GM12891 (cell line): ENCODE results near the gene NOTCH1.
A peak's percentile ranks its signal among the peaks of the same experiment; 100 is the strongest.

ENCODE experiments used
- DNase-seq: peaks from one replicate; pipeline ENCODE4 v3.0.0; 2011; ENCODE audit warnings: low spot score; ENCODE audit not compliant: insufficient read length
- FAIRE-seq: peaks from 2 replicates; lab custom pipeline; 2011; peaks lifted over from hg19 to GRCh38; lab: Jason Lieb, UNC
- PAX5 ChIP-seq: IDR thresholded peaks from 2 replicates; pipeline ENCODE4 v1.6.1; 2011; ENCODE audit warnings: low read length, moderate library complexity, mild to moderate bottlenecking; ENCODE audit not compliant: insufficient read depth, severe bottlenecking
- POLR2A ChIP-seq: IDR thresholded peaks from 2 replicates; pipeline ENCODE4 v1.6.1; 2011; ENCODE audit warnings: low read depth, low read length, control low read depth
- POLR2AphosphoS5 ChIP-seq: IDR thresholded peaks from 2 replicates; pipeline ENCODE4 v1.6.1; 2011; ENCODE audit warnings: low read depth, low read length, control low read depth
- POU2F2 ChIP-seq: IDR thresholded peaks from 2 replicates; pipeline ENCODE4 v1.6.1; 2011; ENCODE audit warnings: low read depth, mild to moderate bottlenecking, control low read depth, low read length, moderate library complexity
- SPI1 ChIP-seq: IDR thresholded peaks from 2 replicates; pipeline ENCODE4 v1.6.1; 2011; ENCODE audit warnings: low read depth, low read length, control low read depth
- TAF1 ChIP-seq: IDR thresholded peaks from 2 replicates; pipeline ENCODE4 v1.6.1; 2011; ENCODE audit warnings: low read depth, low read length, control low read depth

NOTCH1 gene

GRCh38 chr9:136546697-136547501 lies 1.1 kb upstream of the NOTCH1 start:
- TF ChIP-seq POU2F2 (no peak), POLR2AphosphoS5 (no peak), POLR2A (no peak), PAX5 (no peak), TAF1 (no peak), SPI1 (no peak)
- DNase-seq = no peak
- no peak for FAIRE-seq

- TF ChIP-seq PAX5 = no peak
- TF ChIP-seq POLR2A = no peak
- TF ChIP-seq TAF1 = no peak
- no peak for TF ChIP-seq POU2F2
- TF ChIP-seq SPI1 = no peak
- TF ChIP-seq POLR2AphosphoS5 = no peak
- FAIRE-seq (no peak), DNase-seq (no peak)
Measured at GRCh38 chr9:136545692-136545964, 220 bp downstream of the NOTCH1 start.

GRCh38 chr9:136544964-136545691 lies 720 bp downstream of the NOTCH1 start:
- no peak for TF ChIP-seq TAF1
- peak; percentile 52 for FAIRE-seq
- peak; percentile 63 for DNase-seq

GRCh38 chr9:136544548-136544963 lies 1.3 kb downstream of the NOTCH1 start:
- peak; percentile 81 for FAIRE-seq
- DNase-seq = peak; percentile 66
- no peak for TF ChIP-seq POLR2A
- no peak for TF ChIP-seq TAF1
- TF ChIP-seq SPI1 = no peak
- TF ChIP-seq PAX5 = no peak
- no peak for TF ChIP-seq POLR2AphosphoS5

GRCh38 chr9:136543830-136544547 lies 1.9 kb downstream of the NOTCH1 start:
- TF ChIP-seq POU2F2 (no peak), POLR2AphosphoS5 (no peak), TAF1 (no peak), SPI1 (no peak), PAX5 (no peak), POLR2A (no peak)
- DNase-seq = no peak
- FAIRE-seq = no peak

GRCh38 chr9:136543280-136543679 lies 2.6 kb downstream of the NOTCH1 start:
- DNase-seq (no peak), FAIRE-seq (no peak)
- TF ChIP-seq SPI1 (no peak), PAX5 (no peak), TAF1 (no peak), POU2F2 (no peak), POLR2AphosphoS5 (no peak), POLR2A (no peak)

- FAIRE-seq (no peak), DNase-seq (no peak)
Measured at GRCh38 chr9:136542241-136543040, 3.4 kb downstream of the NOTCH1 start.

GRCh38 chr9:136541709-136542108 lies 4.1 kb downstream of the NOTCH1 start:
- no peak for TF ChIP-seq POLR2A
- no peak for TF ChIP-seq PAX5
- TF ChIP-seq SPI1 = no peak
- no peak for TF ChIP-seq POLR2AphosphoS5
- no peak for TF ChIP-seq TAF1
- no peak for TF ChIP-seq POU2F2

More at GRCh38 chr9:136542241-136543040, 3.4 kb downstream of the NOTCH1 start:
- no peak for TF ChIP-seq POLR2AphosphoS5

GRCh38 chr9:136541179-136541578 lies 4.7 kb downstream of the NOTCH1 start:
- no peak for TF ChIP-seq POLR2A
- no peak for TF ChIP-seq POLR2AphosphoS5
- no peak for TF ChIP-seq SPI1
- no peak for TF ChIP-seq POU2F2
- TF ChIP-seq PAX5 = no peak
- no peak for TF ChIP-seq TAF1
- FAIRE-seq (no peak), DNase-seq (no peak)

More at GRCh38 chr9:136541709-136542108, 4.1 kb downstream of the NOTCH1 start:
- DNase-seq (no peak), FAIRE-seq (no peak)
